SJCRH30 (cell line): Measurements from ENCODE around the gene COL16A1. TPM values are rescaled to one million over a fixed set of nuclear protein-coding genes. Genes with fewer than 3 reads are reported as not detected.

Experiments used
- DNase-seq, 2 experiments: peaks; one replicate each; pipeline ENCODE4 v3.0.0-alpha.2; 2015 to 2020
- H3K27ac ChIP-seq: fragments of 250-450 bp; sonication (Bioruptor Pico); 2 replicates; pipeline ENCODE4 v1.5.1; 2020; ENCODE audit warnings: mild to moderate bottlenecking, moderate library complexity
- H3K27me3 ChIP-seq: fragments of 250-450 bp; sonication (Bioruptor Pico); 2 replicates; pipeline ENCODE4 v1.5.1; 2020; ENCODE audit warnings: mild to moderate bottlenecking, moderate library complexity
- H3K36me3 ChIP-seq: fragments of 250-450 bp; sonication (Bioruptor Pico); 2 replicates; pipeline ENCODE4 v1.5.1; 2020; ENCODE audit warnings: mild to moderate bottlenecking, moderate library complexity
- H3K4me1 ChIP-seq: fragments of 250-450 bp; sonication (Bioruptor Pico); 2 replicates; pipeline ENCODE4 v1.5.1; 2020; ENCODE audit warnings: mild to moderate bottlenecking, moderate library complexity
- H3K4me3 ChIP-seq: fragments of 250-450 bp; sonication (Bioruptor Pico); 2 replicates; pipeline ENCODE4 v1.5.1; 2020; ENCODE audit warnings: mild to moderate bottlenecking, moderate library complexity
- H3K9me3 ChIP-seq: fragments of 250-450 bp; sonication (Bioruptor Pico); replicated peaks from 2 replicates; pipeline ENCODE4 v1.5.1; 2020; ENCODE audit warnings: mild to moderate bottlenecking, moderate library complexity
- total RNA-seq: library from RNA; depleted of rRNA; stranded (reverse); fragments of >200 nt; shearing (Covaris generic); gene quantifications from 2 replicates; pipeline ENCODE4 v1.2.3, GENCODE V29; 2014; rRNA removed

COL16A1 gene
- 2.6 and 2.7 TPM in 2 replicates for total RNA-seq

DNA sequence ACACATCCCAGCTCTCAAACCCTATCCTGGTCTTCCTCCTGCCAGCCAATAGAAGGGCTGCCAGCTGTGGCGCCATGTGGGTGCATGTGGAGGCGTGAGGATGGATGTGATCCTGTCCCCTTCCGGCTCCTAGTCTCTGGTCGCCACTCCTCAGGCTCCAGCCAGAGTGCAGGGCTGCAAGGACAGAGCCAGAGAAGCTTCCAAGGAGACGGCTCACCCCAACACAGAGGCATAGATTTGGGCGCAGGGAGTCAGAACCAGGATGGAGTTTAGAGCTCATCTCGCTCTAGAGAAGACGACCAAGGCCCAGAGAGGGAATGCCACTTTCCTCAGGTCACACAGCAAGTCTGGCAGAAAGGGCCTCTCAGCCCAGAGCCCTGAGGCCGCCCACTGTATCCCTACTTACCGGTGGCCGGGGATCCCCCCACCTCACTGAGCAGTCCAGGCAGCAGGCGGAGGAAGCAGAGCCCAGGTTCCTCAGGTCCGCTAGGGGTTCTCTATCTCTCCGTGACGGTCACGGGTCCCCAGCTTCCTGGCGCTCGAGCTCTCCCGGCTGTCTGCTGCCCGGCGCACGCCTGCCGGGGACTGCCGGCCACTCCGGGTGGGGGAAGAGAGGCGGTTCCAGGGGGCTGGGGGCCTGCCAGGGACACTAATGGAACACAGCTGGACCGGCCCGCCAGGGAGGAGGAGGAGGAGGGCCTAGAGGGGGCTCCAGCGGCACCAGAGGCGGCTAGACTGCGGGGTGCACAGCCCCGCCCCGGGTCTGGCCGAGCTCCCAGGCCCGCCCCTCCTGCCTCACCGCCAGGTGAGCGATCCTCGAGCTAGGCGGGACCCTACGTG, at the start of gene COL16A1:
Gene COL16A1 (minus strand): TSS at position 587 of the 840 bp plus-strand sequence. CDS start 1,824 bp downstream, outside the sequence.
- no peak for DNase-seq
- no peak within 1 kb of the TSS for H3K27ac ChIP-seq
- peaks cover 24% of the 10 kb centered on the region for H3K4me1 ChIP-seq
- no peaks in the 10 kb centered on the region for H3K9me3 ChIP-seq
- H3K27me3 ChIP-seq = peaks cover 26% of the 10 kb centered on the region
- no peaks in the 10 kb centered on the region for H3K36me3 ChIP-seq
- H3K4me3 ChIP-seq = peak within 1 kb of the TSS; percentile 34

- no peaks in the 10 kb centered on the region for H3K36me3 ChIP-seq
- H3K27me3 ChIP-seq = no peaks in the 10 kb centered on the region; the same call in 1 of the 2 replicates
- H3K27ac ChIP-seq = peak overlapping the region; percentile 18
- peaks cover 53% of the 10 kb centered on the region for H3K4me1 ChIP-seq
- no peak overlapping the region for H3K4me3 ChIP-seq
- no peaks in the 10 kb centered on the region for H3K9me3 ChIP-seq
- DNase-seq = no peak
Measured at GRCh38 chr1:31752952-31753475, 49.2 kb upstream of the COL16A1 start.

DNA sequence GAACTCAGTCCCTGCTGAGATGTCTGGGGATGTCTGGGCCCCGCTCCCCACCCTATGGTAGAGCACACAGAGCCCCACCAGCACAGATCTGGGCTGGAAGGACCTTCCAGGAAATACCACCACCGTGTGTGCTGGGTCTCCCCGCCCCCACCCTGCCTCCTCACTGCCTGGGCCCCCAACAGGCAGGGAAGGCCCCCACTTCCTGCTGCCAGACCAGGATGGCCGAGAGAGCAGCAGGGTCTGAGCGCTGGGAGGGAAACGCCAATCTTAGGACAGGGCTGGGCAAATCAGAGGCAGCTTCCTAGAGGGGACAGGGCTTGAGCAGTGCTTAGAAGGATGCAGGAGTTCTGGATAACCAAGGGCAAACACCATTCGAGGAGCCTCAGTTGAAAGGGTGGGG, 48.4 kb upstream of the COL16A1 start:
- Histone ChIP-seq H3K27me3 (no peaks in the 10 kb centered on the region; the same call in 1 of the 2 replicates), H3K4me3 (no peak overlapping the region), H3K4me1 (peaks cover 53% of the 10 kb centered on the region), H3K27ac (no peak overlapping the region), H3K36me3 (no peaks in the 10 kb centered on the region), H3K9me3 (no peaks in the 10 kb centered on the region)
- no peak for DNase-seq

DNA sequence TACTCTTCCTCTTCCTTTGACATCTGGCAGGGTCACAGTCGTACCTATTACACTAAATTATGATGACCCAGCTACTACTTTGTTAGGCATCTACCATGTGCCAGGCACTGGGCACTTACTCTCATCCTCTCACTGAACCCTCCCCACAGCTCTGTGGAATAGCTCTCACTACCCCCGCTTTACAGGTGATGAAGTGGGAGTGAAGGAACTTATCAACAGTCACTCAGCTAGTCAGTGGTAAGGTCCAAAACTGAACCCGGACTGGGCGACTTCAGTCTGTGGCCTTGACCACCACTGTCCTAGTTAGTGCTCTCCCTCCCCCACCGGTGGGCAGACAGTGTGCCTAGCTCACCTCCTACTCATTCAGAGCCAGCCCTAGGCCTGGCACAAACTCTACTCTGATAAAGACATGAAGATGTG, 48.0 kb upstream of the COL16A1 start:
- no peaks in the 10 kb centered on the region for H3K36me3 ChIP-seq
- peaks cover 53% of the 10 kb centered on the region for H3K4me1 ChIP-seq
- no peaks in the 10 kb centered on the region; the same call in 1 of the 2 replicates for H3K27me3 ChIP-seq
- no peaks in the 10 kb centered on the region for H3K9me3 ChIP-seq
- H3K27ac ChIP-seq = no peak overlapping the region
- DNase-seq = no peak
- H3K4me3 ChIP-seq = no peak overlapping the region

GRCh38 chr1:31750858-31751510, 47.2 kb upstream of the COL16A1 start:
- Histone ChIP-seq H3K4me1 (peaks cover 49% of the 10 kb centered on the region), H3K4me3 (no peak overlapping the region), H3K27me3 (no peaks in the 10 kb centered on the region; the same call in 1 of the 2 replicates), H3K36me3 (no peaks in the 10 kb centered on the region), H3K9me3 (no peaks in the 10 kb centered on the region), H3K27ac (no peak overlapping the region)
- DNase-seq = no peak

DNA sequence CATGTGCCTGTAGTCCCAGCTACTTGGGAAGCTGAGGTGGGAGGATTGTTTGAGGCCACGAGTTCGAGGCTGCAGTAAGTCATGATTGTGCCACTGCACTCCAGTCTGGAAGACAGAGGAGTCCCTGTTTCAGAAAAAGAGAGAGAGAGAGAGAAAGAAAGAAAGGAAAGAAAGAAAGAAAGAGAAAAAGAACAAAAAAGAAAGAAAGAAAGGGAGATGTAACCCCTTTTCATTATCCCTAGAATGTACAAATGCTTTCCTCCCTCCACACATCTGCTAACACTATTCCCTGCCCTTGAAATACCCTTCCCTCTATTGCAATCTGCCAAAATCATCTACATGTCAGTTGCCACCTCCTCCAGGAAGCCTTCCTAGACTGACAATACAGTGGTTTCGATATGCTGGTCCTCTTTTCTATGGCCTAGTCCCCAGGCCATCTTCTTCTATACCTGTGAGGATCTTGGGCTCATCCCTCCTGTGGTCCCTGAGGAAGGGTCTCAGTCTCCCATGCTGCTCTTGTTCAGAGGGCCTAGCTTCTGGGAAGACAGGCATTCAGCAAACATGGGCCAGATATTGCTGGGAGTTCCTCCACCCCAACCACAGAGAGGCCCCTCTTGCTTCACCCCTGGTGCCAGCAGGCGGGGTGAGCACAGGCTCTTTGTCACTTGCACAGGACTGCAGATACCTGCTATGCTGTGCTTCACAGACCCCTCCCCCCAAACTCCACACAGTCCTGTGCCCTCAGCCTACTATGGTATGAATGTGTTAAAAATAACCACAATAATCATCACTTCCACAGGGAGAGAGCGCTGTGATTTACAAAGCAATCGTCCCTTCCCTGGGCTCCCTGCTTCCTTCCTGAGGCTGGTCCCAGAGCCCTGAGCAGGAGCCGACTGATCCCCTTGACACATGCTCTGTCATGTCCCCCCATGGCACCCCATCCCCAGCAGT, 46.2 kb upstream of the COL16A1 start:
- no peaks in the 10 kb centered on the region; the same call in 1 of the 2 replicates for H3K27me3 ChIP-seq
- H3K9me3 ChIP-seq = no peaks in the 10 kb centered on the region
- peaks cover 40% of the 10 kb centered on the region for H3K4me1 ChIP-seq
- DNase-seq = no peak
- H3K27ac ChIP-seq = no peak overlapping the region
- H3K4me3 ChIP-seq = no peak overlapping the region
- H3K36me3 ChIP-seq = no peaks in the 10 kb centered on the region

DNA sequence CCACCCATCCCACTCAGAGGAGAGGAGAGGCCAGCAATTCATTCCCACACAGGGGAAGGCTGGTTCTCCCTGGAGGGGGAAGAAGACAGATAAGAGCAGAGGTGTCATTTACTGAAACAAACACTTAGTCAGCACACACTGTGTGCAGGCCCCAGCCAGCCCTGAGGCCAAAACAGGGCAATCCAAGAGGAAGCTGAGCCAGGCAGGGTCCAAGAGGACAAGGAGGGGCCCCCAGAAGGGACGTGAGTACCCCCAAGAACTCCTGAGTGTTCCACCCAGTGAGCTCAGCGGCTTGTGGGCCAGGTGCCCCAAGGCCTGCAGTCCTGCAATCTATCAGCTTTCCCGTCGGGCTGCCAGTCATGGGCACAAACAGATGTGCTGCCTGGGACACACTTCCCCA, 44.5 kb upstream of the COL16A1 start:
- DNase-seq = no peak
- H3K27me3 ChIP-seq = no peaks in the 10 kb centered on the region; the same call in 1 of the 2 replicates
- no peaks in the 10 kb centered on the region for H3K36me3 ChIP-seq
- no peak overlapping the region for H3K4me3 ChIP-seq
- H3K27ac ChIP-seq = no peak overlapping the region
- no peaks in the 10 kb centered on the region for H3K9me3 ChIP-seq
- H3K4me1 ChIP-seq = peaks cover 23% of the 10 kb centered on the region

- H3K4me1 ChIP-seq = peaks cover 14% of the 10 kb centered on the region
- H3K4me3 ChIP-seq = no peak overlapping the region
- DNase-seq = no peak
Measured at GRCh38 chr1:31747304-31747703, 43.5 kb upstream of the COL16A1 start.

DNA sequence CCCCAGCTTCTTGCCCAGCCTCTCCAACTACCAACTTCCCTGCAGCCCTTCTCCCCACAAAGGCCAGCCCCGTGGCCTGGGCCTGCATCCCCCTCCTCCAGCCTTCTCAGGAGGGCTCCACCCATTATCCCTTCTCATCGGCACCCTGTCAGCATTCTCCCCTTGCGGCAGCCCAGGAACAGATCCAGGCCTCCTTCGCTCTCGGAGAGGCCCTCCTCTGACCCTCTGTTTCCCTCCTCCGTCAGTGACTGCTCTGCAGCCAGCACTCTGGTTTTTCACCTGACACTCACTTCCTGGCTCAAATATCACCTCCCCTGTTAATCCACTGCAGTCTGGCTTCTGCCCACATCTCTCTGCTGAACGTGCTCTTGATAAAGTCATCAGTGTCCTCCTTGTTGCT, 42.9 kb upstream of the COL16A1 start:
- H3K9me3 ChIP-seq = no peaks in the 10 kb centered on the region
- no peak overlapping the region for H3K4me3 ChIP-seq
- H3K36me3 ChIP-seq = no peaks in the 10 kb centered on the region
- no peak overlapping the region for H3K27ac ChIP-seq
- no peaks in the 10 kb centered on the region; the same call in 1 of the 2 replicates for H3K27me3 ChIP-seq
- peaks cover 10% of the 10 kb centered on the region for H3K4me1 ChIP-seq
- no peak for DNase-seq

More at GRCh38 chr1:31747304-31747703, 43.5 kb upstream of the COL16A1 start:
- Histone ChIP-seq H3K27me3 (no peaks in the 10 kb centered on the region; the same call in 1 of the 2 replicates), H3K27ac (no peak overlapping the region), H3K9me3 (no peaks in the 10 kb centered on the region), H3K36me3 (no peaks in the 10 kb centered on the region)

DNA sequence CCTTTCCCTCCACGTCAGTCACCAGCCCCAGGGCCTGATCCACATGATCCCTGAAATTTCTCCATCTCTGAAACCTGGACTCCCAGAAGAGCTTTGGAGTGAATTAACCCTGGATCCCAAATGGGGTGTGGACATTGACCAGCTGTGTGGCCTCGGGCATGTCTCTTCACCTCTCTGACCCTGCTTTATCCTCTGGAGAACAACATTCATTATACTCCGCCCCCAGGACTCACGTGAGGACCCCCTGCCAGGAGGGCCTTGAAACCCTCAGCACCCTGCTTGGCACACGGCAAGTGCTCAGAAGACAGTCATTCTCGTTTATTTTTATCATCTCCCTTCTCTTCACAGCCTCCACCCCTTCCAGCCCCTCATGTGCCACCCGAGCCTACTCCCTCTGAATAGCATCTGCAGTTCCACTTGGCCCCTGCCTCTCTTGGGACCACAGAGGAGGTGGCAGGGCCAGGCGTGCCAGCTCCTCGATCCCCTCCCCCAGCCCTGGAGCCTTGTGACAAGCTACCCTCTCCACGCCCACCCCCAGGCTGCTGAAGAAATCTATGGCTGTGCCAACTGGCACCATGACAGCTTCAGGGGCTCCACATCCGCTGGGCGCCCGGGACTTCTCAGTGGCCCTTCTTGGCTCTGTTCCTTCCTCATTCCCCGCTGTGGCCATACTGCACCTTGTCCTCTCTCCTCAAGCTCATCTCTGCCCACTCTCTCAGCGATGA, 42.3 kb upstream of the COL16A1 start:
- Histone ChIP-seq H3K4me3 (no peak overlapping the region), H3K27ac (no peak overlapping the region), H3K4me1 (peaks cover 7% of the 10 kb centered on the region), H3K9me3 (no peaks in the 10 kb centered on the region), H3K27me3 (no peaks in the 10 kb centered on the region; the same call in 1 of the 2 replicates), H3K36me3 (no peaks in the 10 kb centered on the region)
- no peak for DNase-seq

DNA sequence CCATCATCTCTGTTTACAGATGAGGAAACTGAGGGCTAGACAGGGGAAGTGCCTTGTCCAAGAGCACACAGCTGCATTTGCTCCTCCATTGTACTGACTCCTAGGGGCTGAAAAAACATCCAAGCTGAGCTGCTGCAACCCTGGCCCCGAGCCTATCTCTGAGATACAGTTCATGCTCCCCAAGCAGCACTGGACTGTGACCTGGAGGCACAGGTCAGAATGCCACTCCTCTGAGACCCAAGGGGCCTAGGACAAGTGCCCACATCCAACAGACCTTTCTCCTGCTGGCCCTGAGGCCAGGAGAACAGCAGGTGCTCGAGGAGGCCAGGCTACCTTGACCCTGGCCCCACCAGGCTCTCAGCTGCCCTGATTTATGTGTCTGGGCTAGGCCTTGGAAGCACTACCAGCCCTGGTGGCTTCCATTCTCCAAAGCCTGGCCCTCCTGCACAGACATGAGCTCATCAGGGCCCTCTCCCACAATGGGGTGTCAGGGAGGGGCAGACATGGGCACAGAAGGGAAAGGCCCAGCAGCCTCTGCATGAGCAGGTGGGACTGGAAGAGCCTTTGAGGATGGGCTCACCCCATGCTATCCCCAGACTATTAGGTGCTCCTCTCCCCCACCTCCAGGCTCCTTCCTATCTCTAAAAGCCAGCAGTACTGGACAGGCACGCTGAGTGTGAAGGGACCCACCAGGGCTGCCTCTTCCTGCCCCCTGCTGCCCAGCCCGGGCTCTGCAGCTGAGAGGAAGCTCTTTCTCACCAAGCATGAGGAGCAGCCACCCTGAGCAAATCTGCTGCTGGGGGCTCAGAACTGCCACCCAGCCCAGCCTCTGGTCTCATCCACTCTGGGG, 41.5 kb upstream of the COL16A1 start:
- Histone ChIP-seq H3K27ac (no peak overlapping the region), H3K4me3 (no peak overlapping the region), H3K4me1 (peaks cover 5% of the 10 kb centered on the region; the same call in 1 of the 2 replicates), H3K27me3 (no peaks in the 10 kb centered on the region; the same call in 1 of the 2 replicates), H3K36me3 (no peaks in the 10 kb centered on the region), H3K9me3 (no peaks in the 10 kb centered on the region)
- DNase-seq = peak; percentile 67 to 77

- H3K4me1 ChIP-seq = 0 out of 2 replicates have a peak, but pooled peaks cover 5% of the 10 kb centered on the region
- no peaks in the 10 kb centered on the region for H3K36me3 ChIP-seq
- DNase-seq = no peak
- H3K4me3 ChIP-seq = no peak overlapping the region
- H3K27ac ChIP-seq = no peak overlapping the region
- H3K9me3 ChIP-seq = no peaks in the 10 kb centered on the region
- peaks cover 5% of the 10 kb centered on the region for H3K27me3 ChIP-seq
Measured at GRCh38 chr1:31744165-31744888, 40.5 kb upstream of the COL16A1 start.
